HUDEP-2 (cell line): ENCODE measurements around the gene GJA10.

Experiments
- DNase-seq, 76 experiments: peaks; one replicate each; lab custom pipeline; 2025; ENCODE audit not compliant: unreplicated experiment in 76 of 76; lab: John Stamatoyannopoulos, UW

Gene GJA10

GRCh38 chr6:89916136-89916920 lies 22.1 kb downstream of the GJA10 start:
- DNase-seq = no peak

- DNase-seq = no peak
Measured at GRCh38 chr6:89917216-89917615, 22.9 kb downstream of the GJA10 start.

GRCh38 chr6:89917801-89918366 lies 23.6 kb downstream of the GJA10 start:
- no peak for DNase-seq

- DNase-seq = no peak
Measured at GRCh38 chr6:89921197-89921596, 26.9 kb downstream of the GJA10 start.

- no peak for DNase-seq
Measured at GRCh38 chr6:89921691-89922090, 27.4 kb downstream of the GJA10 start.

GRCh38 chr6:89924231-89924630 lies 30.0 kb downstream of the GJA10 start:
- no peak for DNase-seq

- no peak for DNase-seq
Measured at GRCh38 chr6:89925826-89926225, 31.6 kb downstream of the GJA10 start.

GRCh38 chr6:89927264-89927663 lies 33.0 kb downstream of the GJA10 start:
- no peak for DNase-seq

GRCh38 chr6:89927791-89928550 lies 33.7 kb downstream of the GJA10 start:
- peak in 1 of 76 experiments; percentile 5 for DNase-seq

- no peak for DNase-seq
Measured at GRCh38 chr6:89928604-89929003, 34.3 kb downstream of the GJA10 start.

- no peak for DNase-seq
Measured at GRCh38 chr6:89930789-89931188, 36.5 kb downstream of the GJA10 start.

GRCh38 chr6:89932245-89932802 lies 38.1 kb downstream of the GJA10 start:
- peak in 4 of 76 experiments; percentile 6 to 19 (median 8) for DNase-seq

GRCh38 chr6:89934685-89935366 lies 40.6 kb downstream of the GJA10 start:
- DNase-seq = no peak

GRCh38 chr6:89936177-89936576 lies 41.9 kb downstream of the GJA10 start:
- DNase-seq = no peak

GRCh38 chr6:89938014-89938413 lies 43.7 kb downstream of the GJA10 start:
- no peak for DNase-seq

- DNase-seq = no peak
Measured at GRCh38 chr6:89939144-89939543, 44.9 kb downstream of the GJA10 start.

GRCh38 chr6:89940225-89941027 lies 46.2 kb downstream of the GJA10 start:
- peak in 57 of 76 experiments; percentile 5 to 75 (median 36) for DNase-seq

- no peak for DNase-seq
Measured at GRCh38 chr6:89941031-89941762, 46.9 kb downstream of the GJA10 start.

GRCh38 chr6:89941763-89942497 lies 47.7 kb downstream of the GJA10 start:
- DNase-seq = no peak
